Thyroid gland (tissue), 4 donors: ENCODE data around the gene AP4B1.

Experiments used
- POLR2A ChIP-seq, 2 donors: fragments of 450-650 bp; IDR thresholded peaks; one replicate each; pipeline ENCODE4 v1.6.1; 2017; ENCODE audit warnings: antibody characterized with exemption in 2 of 2, mild to moderate bottlenecking in 2 of 2, moderate library complexity in 1 of 2
- TF ChIP-seq, protein P1 (sequence below), 6 experiments: fragments of 200-600 bp in 3 of 6; fragments of 450-650 bp in 3 of 6; sonication (generic) in 3 of 6; IDR thresholded peaks; one replicate each; pipeline ENCODE4 v1.5.1; 2016 to 2019; ENCODE audit warnings: antibody characterized with exemption in 6 of 6, mild to moderate bottlenecking in 2 of 6, inconsistent platforms in 1 of 6, moderate library complexity in 1 of 6

DNA sequence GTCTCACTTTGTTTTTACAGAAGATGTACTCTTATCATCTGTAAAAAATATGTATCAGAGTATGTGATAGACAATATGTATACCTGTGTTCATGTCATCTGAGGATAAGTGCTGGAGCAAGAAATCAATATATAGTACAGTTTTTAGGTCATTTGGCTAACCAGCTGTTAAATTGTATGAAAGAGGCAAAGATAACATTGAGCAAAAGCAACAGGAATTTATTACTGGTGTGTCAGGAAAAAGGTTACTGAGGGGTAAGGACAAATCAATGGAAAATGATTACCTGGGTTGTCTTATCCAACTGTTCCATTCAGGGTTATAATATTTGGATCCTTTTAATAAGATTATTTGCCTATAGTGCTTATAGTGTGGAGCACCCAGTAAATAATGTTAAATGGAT, 29.4 kb upstream of the AP4B1 start:
- TF ChIP-seq, protein P1, sequence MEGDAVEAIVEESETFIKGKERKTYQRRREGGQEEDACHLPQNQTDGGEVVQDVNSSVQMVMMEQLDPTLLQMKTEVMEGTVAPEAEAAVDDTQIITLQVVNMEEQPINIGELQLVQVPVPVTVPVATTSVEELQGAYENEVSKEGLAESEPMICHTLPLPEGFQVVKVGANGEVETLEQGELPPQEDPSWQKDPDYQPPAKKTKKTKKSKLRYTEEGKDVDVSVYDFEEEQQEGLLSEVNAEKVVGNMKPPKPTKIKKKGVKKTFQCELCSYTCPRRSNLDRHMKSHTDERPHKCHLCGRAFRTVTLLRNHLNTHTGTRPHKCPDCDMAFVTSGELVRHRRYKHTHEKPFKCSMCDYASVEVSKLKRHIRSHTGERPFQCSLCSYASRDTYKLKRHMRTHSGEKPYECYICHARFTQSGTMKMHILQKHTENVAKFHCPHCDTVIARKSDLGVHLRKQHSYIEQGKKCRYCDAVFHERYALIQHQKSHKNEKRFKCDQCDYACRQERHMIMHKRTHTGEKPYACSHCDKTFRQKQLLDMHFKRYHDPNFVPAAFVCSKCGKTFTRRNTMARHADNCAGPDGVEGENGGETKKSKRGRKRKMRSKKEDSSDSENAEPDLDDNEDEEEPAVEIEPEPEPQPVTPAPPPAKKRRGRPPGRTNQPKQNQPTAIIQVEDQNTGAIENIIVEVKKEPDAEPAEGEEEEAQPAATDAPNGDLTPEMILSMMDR (IDR thresholded peaks at IDR 0.05): no peak
- TF ChIP-seq POLR2A (IDR thresholded peaks at IDR 0.05): no peak
